ENCODE data around the gene WWOX. TPM values are rescaled to one million over a fixed set of nuclear protein-coding genes. Genes with fewer than 3 reads are reported as not detected.

The WWOX gene
- total RNA-seq, 1 donor from 2014 or later, result 18.6 TPM

- Mint-ChIP-seq H3K36me3 (ENCODE audit: low read depth, unreplicated experiment) (no peaks in the 10 kb centered on the region), H3K27ac (ENCODE audit: unreplicated experiment) (peak overlapping the region; percentile 65), H3K9me3 (ENCODE audit: unreplicated experiment) (no peaks in the 10 kb centered on the region), H3K4me3 (ENCODE audit: unreplicated experiment) (no peak overlapping the region), H3K27me3 (ENCODE audit: unreplicated experiment) (no peaks in the 10 kb centered on the region), H3K4me1 (ENCODE audit: unreplicated experiment) (peaks cover 7% of the 10 kb centered on the region)
- TF ChIP-seq CTCF (IDR thresholded peaks at IDR 0.05; ENCODE audit: unreplicated experiment), result no peak
- no peak for DNase-seq (ENCODE audit: low spot score)
These were observed 609.9 kb downstream of the WWOX start for GRCh38 chr16:78709137-78709884.

DNA sequence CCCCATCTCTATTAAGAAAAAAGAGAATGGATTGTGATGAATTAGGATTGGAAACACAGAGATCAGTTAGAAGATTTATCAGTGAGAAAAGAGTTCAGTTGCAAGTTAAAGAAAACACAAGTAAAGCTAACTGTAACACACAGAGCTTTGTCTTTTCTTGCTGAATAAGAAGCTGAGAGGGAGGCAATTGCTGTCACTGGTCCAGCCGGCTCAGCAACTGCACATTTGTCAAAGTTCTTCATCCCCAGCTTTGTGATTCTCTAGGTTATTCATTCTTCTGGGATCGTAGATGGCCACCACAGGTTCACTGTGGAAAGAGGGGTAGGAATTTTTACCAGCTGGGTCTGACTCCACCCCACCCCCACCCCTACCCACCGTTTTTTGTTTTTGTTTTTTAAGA, 615.7 kb downstream of the WWOX start:
- DNase-seq (ENCODE audit: low spot score), result no peak
- no peaks in the 10 kb centered on the region for H3K9me3 Mint-ChIP-seq (ENCODE audit: unreplicated experiment)
- no peaks in the 10 kb centered on the region for H3K36me3 Mint-ChIP-seq (ENCODE audit: low read depth, unreplicated experiment)
- H3K4me1 Mint-ChIP-seq (ENCODE audit: unreplicated experiment), result no peaks in the 10 kb centered on the region
- TF ChIP-seq CTCF (IDR thresholded peaks at IDR 0.05; ENCODE audit: unreplicated experiment), result no peak
- no peaks in the 10 kb centered on the region for H3K27me3 Mint-ChIP-seq (ENCODE audit: unreplicated experiment)
- no peak overlapping the region for H3K4me3 Mint-ChIP-seq (ENCODE audit: unreplicated experiment)
- no peak overlapping the region for H3K27ac Mint-ChIP-seq (ENCODE audit: unreplicated experiment)

DNA sequence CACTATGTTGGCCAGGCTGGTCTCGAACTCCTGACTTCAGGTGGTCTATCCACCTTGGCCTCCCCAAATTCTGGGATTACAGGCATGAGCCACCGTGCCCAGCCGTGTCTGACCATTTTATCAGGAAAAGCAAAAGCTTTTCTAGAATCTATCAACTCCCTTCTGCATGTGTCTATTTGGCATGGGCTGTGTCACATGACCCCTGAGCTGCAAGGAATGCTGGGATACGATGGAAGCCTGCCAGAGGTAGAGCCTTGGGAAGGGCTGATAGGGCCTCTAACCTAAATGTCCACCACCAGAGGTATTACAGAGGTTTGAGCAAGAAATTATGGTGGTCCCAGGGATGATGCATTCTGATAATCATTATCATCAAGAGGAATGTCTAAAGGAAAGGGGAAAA, 616.2 kb downstream of the WWOX start:
- Mint-ChIP-seq H3K4me3 (ENCODE audit: unreplicated experiment) (no peak overlapping the region), H3K36me3 (ENCODE audit: low read depth, unreplicated experiment) (no peaks in the 10 kb centered on the region), H3K27me3 (ENCODE audit: unreplicated experiment) (no peaks in the 10 kb centered on the region), H3K4me1 (ENCODE audit: unreplicated experiment) (no peaks in the 10 kb centered on the region), H3K9me3 (ENCODE audit: unreplicated experiment) (no peaks in the 10 kb centered on the region), H3K27ac (ENCODE audit: unreplicated experiment) (no peak overlapping the region)
- no peak for TF ChIP-seq CTCF (IDR thresholded peaks at IDR 0.05; ENCODE audit: unreplicated experiment)
- DNase-seq (ENCODE audit: low spot score), result no peak

DNA sequence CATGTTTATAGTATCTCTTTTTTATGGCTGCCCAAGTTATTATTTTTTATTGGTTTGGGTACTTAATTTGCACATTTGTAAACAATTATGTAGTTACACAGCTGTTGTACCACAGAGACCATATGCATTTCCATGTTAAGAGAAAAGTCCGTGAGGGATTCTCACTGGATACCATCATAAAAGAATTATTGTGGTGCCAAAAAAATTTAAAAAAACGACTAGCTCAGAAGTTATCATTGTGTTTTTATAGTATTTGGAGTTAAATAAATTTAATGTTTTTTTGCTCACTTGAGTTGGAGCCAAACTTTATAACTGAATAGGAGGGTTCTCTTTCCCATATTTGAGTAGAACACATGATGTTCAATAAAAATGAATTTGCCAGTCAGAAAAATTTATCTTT, 618.7 kb downstream of the WWOX start:
- TF ChIP-seq CTCF (IDR thresholded peaks at IDR 0.05; ENCODE audit: unreplicated experiment), result no peak
- no peak for DNase-seq (ENCODE audit: low spot score)
- H3K9me3 Mint-ChIP-seq (ENCODE audit: unreplicated experiment), result no peaks in the 10 kb centered on the region
- H3K36me3 Mint-ChIP-seq (ENCODE audit: low read depth, unreplicated experiment), result no peaks in the 10 kb centered on the region
- no peaks in the 10 kb centered on the region for H3K27me3 Mint-ChIP-seq (ENCODE audit: unreplicated experiment)
- H3K4me3 Mint-ChIP-seq (ENCODE audit: unreplicated experiment), result no peak overlapping the region
- H3K4me1 Mint-ChIP-seq (ENCODE audit: unreplicated experiment), result peaks cover 4% of the 10 kb centered on the region
- H3K27ac Mint-ChIP-seq (ENCODE audit: unreplicated experiment), result no peak overlapping the region

GRCh38 chr16:78720416-78720815, 621.0 kb downstream of the WWOX start:
- Mint-ChIP-seq H3K4me3 (ENCODE audit: unreplicated experiment) (no peak overlapping the region), H3K4me1 (ENCODE audit: unreplicated experiment) (peaks cover 4% of the 10 kb centered on the region), H3K27me3 (ENCODE audit: unreplicated experiment) (no peaks in the 10 kb centered on the region), H3K36me3 (ENCODE audit: low read depth, unreplicated experiment) (no peaks in the 10 kb centered on the region), H3K9me3 (ENCODE audit: unreplicated experiment) (no peaks in the 10 kb centered on the region), H3K27ac (ENCODE audit: unreplicated experiment) (no peak overlapping the region)
- DNase-seq (ENCODE audit: low spot score), result no peak
- TF ChIP-seq CTCF (IDR thresholded peaks at IDR 0.05; ENCODE audit: unreplicated experiment), result no peak
